ENCODE measurements around the gene DDX51. TPM values are rescaled to one million over a fixed set of nuclear protein-coding genes. Genes with fewer than 3 reads are reported as not detected.

Gene DDX51
- total RNA-seq, 1 experiment from 2014 or later, result 29.3 TPM

GRCh38 chr12:132143336-132144071 is 615 bp downstream of the DDX51 start:
- Histone ChIP-seq H3K36me3 (ENCODE audit: control insufficient read depth, insufficient read depth, low read length) (0 out of 2 replicates have a peak, but pooled peaks cover 5% of the 10 kb centered on the region), H3K27me3 (ENCODE audit: control insufficient read depth, insufficient read depth, low read length) (no peaks in the 10 kb centered on the region), H3K4me3 (ENCODE audit: low read depth in 2 of 2, low read length in 2 of 2) (peak overlapping the region; percentile 59 to 83), H3K27ac (ENCODE audit: low read length) (peak overlapping the region; percentile 34; the same call in 1 of the 2 replicates), H3K9me3 (ENCODE audit: control insufficient read depth, insufficient read depth, low read depth, low read length) (no peaks in the 10 kb centered on the region), H3K4me1 (ENCODE audit: control insufficient read depth, insufficient read depth, low read length) (peaks cover 10% of the 10 kb centered on the region; the same call in 1 of the 2 replicates)
- no peak for TF ChIP-seq REST (IDR thresholded peaks at IDR 0.05; ENCODE audit: insufficient read depth in 1 of 2, low read depth in 2 of 2, low read length in 1 of 2)
- no peak for TF ChIP-seq POLR2AphosphoS5 (IDR thresholded peaks at IDR 0.05; ENCODE audit: low read depth, low read length)
- TF ChIP-seq TCF7L2 (IDR thresholded peaks at IDR 0.05; ENCODE audit: low read depth, low read length), result no peak
- TF ChIP-seq CTCF (IDR thresholded peaks at IDR 0.05), result no peak
- no TSS peak for BruUV-seq (replicated peaks)
- intact Hi-C loops (cut with micrococcal nuclease; ENCODE audit: unreplicated experiment) (no loop called here), in situ Hi-C loops (cut with HindIII; ENCODE audit: low pct_unique_long_range_greater_than_20kb, low sequenced_read_pairs) (no loop called here)
- ATAC-seq, result peak; percentile 44
- DNase-seq (ENCODE audit: low read depth, low spot score), result no peak
- CTCF ChIA-PET, result no interaction called here
- POLR2A ChIA-PET, result no interaction called here

- H3K4me1 ChIP-seq (ENCODE audit: control insufficient read depth, insufficient read depth, low read length), result peaks cover 11% of the 10 kb centered on the region; the same call in 1 of the 2 replicates
- ChIA-PET POLR2A (no interaction called here), CTCF (no interaction called here)
- H3K4me3 ChIP-seq (ENCODE audit: low read depth in 2 of 2, low read length in 2 of 2), result peak overlapping the region; percentile 59 to 83
- intact Hi-C loops (cut with micrococcal nuclease; ENCODE audit: unreplicated experiment) (no loop called here), in situ Hi-C loops (cut with HindIII; ENCODE audit: low pct_unique_long_range_greater_than_20kb, low sequenced_read_pairs) (no loop called here)
- no peak for ATAC-seq
- H3K9me3 ChIP-seq (ENCODE audit: control insufficient read depth, insufficient read depth, low read depth, low read length), result no peaks in the 10 kb centered on the region
- no peaks in the 10 kb centered on the region for H3K27me3 ChIP-seq (ENCODE audit: control insufficient read depth, insufficient read depth, low read length)
- no peak for DNase-seq (ENCODE audit: low read depth, low spot score)
- no peak overlapping the region; the same call in 1 of the 2 replicates for H3K27ac ChIP-seq (ENCODE audit: low read length)
- BruUV-seq (replicated peaks), result no TSS peak
- H3K36me3 ChIP-seq (ENCODE audit: control insufficient read depth, insufficient read depth, low read length), result 0 out of 2 replicates have a peak, but pooled peaks cover 5% of the 10 kb centered on the region
- TF ChIP-seq REST (IDR thresholded peaks at IDR 0.05; ENCODE audit: insufficient read depth in 1 of 2, low read depth in 2 of 2, low read length in 1 of 2) (no peak), SIN3A (IDR thresholded peaks at IDR 0.05; ENCODE audit: borderline replicate concordance, insufficient read depth, low read depth, low read length) (no peak), TCF7L2 (IDR thresholded peaks at IDR 0.05; ENCODE audit: low read depth, low read length) (no peak), POLR2AphosphoS5 (IDR thresholded peaks at IDR 0.05; ENCODE audit: low read depth, low read length) (no peak; the same call in 1 of the 2 replicates), CTCF (IDR thresholded peaks at IDR 0.05) (no peak)
Observed at GRCh38 chr12:132142679-132143335, 1.3 kb downstream of the DDX51 start.

Data from Panc1 (cell line).